Vagina (tissue), 2 donors: ENCODE data around the gene DMD. TPM values are rescaled to one million over a fixed set of nuclear protein-coding genes. Genes with fewer than 3 reads are reported as not detected.

Experiments
- DNase-seq, 2 donors: peaks; one replicate each; pipeline ENCODE4 v3.0.0-alpha.2; 2017; ENCODE audit errors: extremely low spot score in 2 of 2
- H3K27ac ChIP-seq: fragments of 200-600 bp; sonication (generic); one replicate; pipeline ENCODE4 v1.5.1; 2019
- H3K27me3 ChIP-seq: fragments of 200-600 bp; sonication (generic); one replicate; pipeline ENCODE4 v1.5.1; 2019
- H3K36me3 ChIP-seq, 2 donors: fragments of 200-600 bp; sonication (generic); one replicate each; pipeline ENCODE4 v1.5.1; 2017 to 2019
- H3K4me1 ChIP-seq: fragments of 200-600 bp; sonication (generic); one replicate; pipeline ENCODE4 v1.5.1; 2019
- H3K4me3 ChIP-seq, 2 donors: fragments of 200-600 bp; sonication (generic); 1 replicate in 1 of 2; 2 replicates in 1 of 2; pipeline ENCODE4 v1.5.1; 2016 to 2019
- H3K9me3 ChIP-seq: fragments of 200-600 bp; sonication (generic); one replicate; pipeline ENCODE4 v1.5.1; 2019
- CTCF ChIP-seq, 3 experiments: fragments of 450-650 bp in 2 of 3; fragments of 200-600 bp in 1 of 3; sonication (generic) in 1 of 3; IDR thresholded peaks; one replicate each; pipeline ENCODE4 v1.5.1; 2017 to 2019; ENCODE audit warnings: antibody characterized with exemption in 3 of 3, mild to moderate bottlenecking in 2 of 3, moderate library complexity in 2 of 3
- POLR2A ChIP-seq, 2 donors: fragments of 450-650 bp; IDR thresholded peaks; one replicate each; pipeline ENCODE4 v1.6.1; 2017; ENCODE audit warnings: antibody characterized with exemption in 2 of 2, mild to moderate bottlenecking in 2 of 2, moderate library complexity in 2 of 2
- POLR2AphosphoS5 ChIP-seq, 2 donors: sonication (generic); formaldehyde crosslinking; IDR thresholded peaks; one replicate each; pipeline ENCODE4 v1.9.0; 2017; ENCODE audit warnings: antibody characterized with exemption in 2 of 2, mild to moderate bottlenecking in 2 of 2, low read depth in 1 of 2; ENCODE audit not compliant: insufficient read depth in 1 of 2
- intact Hi-C: fragments of 100-400 bp; cut with DNase I; formaldehyde crosslinking; loops from one replicate; pipeline ENCODE4 v1.15.1; 2023
- total RNA-seq: library from RNA; depleted of rRNA; stranded (reverse); fragments of >200 nt; gene quantifications from one replicate; pipeline ENCODE4 v1.2.3, GENCODE V29; 2016

The DMD gene
- total RNA-seq, 1 donor from 2014 or later, result 25.8 TPM

DNA sequence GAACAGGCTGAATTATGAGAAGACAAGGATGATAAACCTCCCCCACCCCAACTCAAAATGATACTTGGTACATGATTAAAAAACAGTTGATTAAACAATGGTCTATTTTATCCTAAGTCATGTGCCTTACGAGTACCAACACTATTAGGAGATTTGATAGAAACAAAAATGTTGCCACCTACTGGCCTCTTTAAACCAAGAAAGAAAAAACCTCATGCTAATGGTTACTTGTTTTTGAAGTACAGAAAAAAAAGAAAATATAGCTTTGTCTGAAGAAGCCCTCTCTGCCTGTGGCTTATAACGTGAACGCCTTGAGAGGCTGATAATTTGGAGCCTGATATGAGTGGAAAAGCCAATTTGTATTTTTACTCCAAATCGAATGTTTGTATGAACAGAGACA lies 538.2 kb downstream of the DMD start:
- intact Hi-C loops, result no loop called here
- H3K36me3 ChIP-seq, result no peaks in the 10 kb centered on the region
- H3K27ac ChIP-seq, result no peak overlapping the region
- no peaks in the 10 kb centered on the region for H3K27me3 ChIP-seq
- H3K4me3 ChIP-seq, result no peak overlapping the region
- no peaks in the 10 kb centered on the region for H3K9me3 ChIP-seq
- H3K4me1 ChIP-seq, result no peaks in the 10 kb centered on the region
- no peak for TF ChIP-seq POLR2AphosphoS5 (IDR thresholded peaks at IDR 0.05; ENCODE audit: insufficient read depth in 1 of 2, low read depth in 1 of 2)
- no peak for TF ChIP-seq CTCF (IDR thresholded peaks at IDR 0.05)
- no peak for TF ChIP-seq POLR2A (IDR thresholded peaks at IDR 0.05)
- DNase-seq, result no peak

GRCh38 chrX:32662516-32662915 lies 548.8 kb downstream of the DMD start:
- no peak for TF ChIP-seq CTCF (IDR thresholded peaks at IDR 0.05)
- no peak for TF ChIP-seq POLR2AphosphoS5 (IDR thresholded peaks at IDR 0.05; ENCODE audit: insufficient read depth in 1 of 2, low read depth in 1 of 2)
- TF ChIP-seq POLR2A (IDR thresholded peaks at IDR 0.05), result no peak
- intact Hi-C loops, result no loop called here
- no peaks in the 10 kb centered on the region for H3K27me3 ChIP-seq
- no peak for DNase-seq
- H3K4me1 ChIP-seq, result no peaks in the 10 kb centered on the region
- no peaks in the 10 kb centered on the region for H3K9me3 ChIP-seq
- H3K4me3 ChIP-seq, result no peak overlapping the region
- H3K27ac ChIP-seq, result no peak overlapping the region
- H3K36me3 ChIP-seq, result no peaks in the 10 kb centered on the region

GRCh38 chrX:32644476-32645245 lies 566.7 kb downstream of the DMD start:
- Histone ChIP-seq H3K4me1 (no peaks in the 10 kb centered on the region), H3K27ac (no peak overlapping the region), H3K27me3 (no peaks in the 10 kb centered on the region), H3K4me3 (no peak overlapping the region), H3K36me3 (no peaks in the 10 kb centered on the region), H3K9me3 (no peaks in the 10 kb centered on the region)
- no peak for DNase-seq
- TF ChIP-seq POLR2A (IDR thresholded peaks at IDR 0.05), result no peak
- no peak for TF ChIP-seq CTCF (IDR thresholded peaks at IDR 0.05)
- no peak for TF ChIP-seq POLR2AphosphoS5 (IDR thresholded peaks at IDR 0.05; ENCODE audit: insufficient read depth in 1 of 2, low read depth in 1 of 2)
- intact Hi-C loops, result no loop called here

GRCh38 chrX:32642283-32642682 lies 569.1 kb downstream of the DMD start:
- intact Hi-C loops, result no loop called here
- H3K36me3 ChIP-seq, result no peaks in the 10 kb centered on the region
- no peaks in the 10 kb centered on the region for H3K9me3 ChIP-seq
- no peak for TF ChIP-seq POLR2A (IDR thresholded peaks at IDR 0.05)
- TF ChIP-seq CTCF (IDR thresholded peaks at IDR 0.05), result no peak
- TF ChIP-seq POLR2AphosphoS5 (IDR thresholded peaks at IDR 0.05; ENCODE audit: insufficient read depth in 1 of 2, low read depth in 1 of 2), result no peak
- H3K4me1 ChIP-seq, result no peaks in the 10 kb centered on the region
- no peak overlapping the region for H3K27ac ChIP-seq
- DNase-seq, result no peak
- no peak overlapping the region for H3K4me3 ChIP-seq
- H3K27me3 ChIP-seq, result no peaks in the 10 kb centered on the region

DNA sequence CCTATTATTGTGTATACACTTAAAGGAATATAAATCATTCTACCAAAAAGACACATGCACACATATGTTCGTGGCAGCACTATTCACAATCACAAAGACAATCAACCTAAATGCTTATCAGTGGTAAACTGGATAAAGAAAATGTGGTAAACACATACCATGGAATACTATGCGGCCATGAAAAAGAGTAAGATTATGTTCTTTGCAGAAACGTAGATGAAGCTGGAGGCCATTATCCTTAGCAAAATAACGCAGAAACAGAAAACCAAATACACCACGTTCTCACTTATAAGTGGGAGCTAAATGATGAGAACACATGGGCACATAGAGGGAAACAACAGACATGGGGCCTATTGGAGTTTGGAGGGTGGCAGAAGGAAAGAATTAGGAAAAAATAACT lies 593.2 kb downstream of the DMD start:
- intact Hi-C loops, result no loop called here

More for the DNA sequence above, 593.2 kb downstream of the DMD start:
- DNase-seq, result no peak
- H3K27ac ChIP-seq, result no peak overlapping the region
- TF ChIP-seq POLR2A (IDR thresholded peaks at IDR 0.05), result no peak
- TF ChIP-seq POLR2AphosphoS5 (IDR thresholded peaks at IDR 0.05; ENCODE audit: insufficient read depth in 1 of 2, low read depth in 1 of 2), result no peak
- no peak for TF ChIP-seq CTCF (IDR thresholded peaks at IDR 0.05)
- no peaks in the 10 kb centered on the region for H3K4me1 ChIP-seq
- H3K4me3 ChIP-seq, result no peak overlapping the region
- H3K9me3 ChIP-seq, result peaks cover 3% of the 10 kb centered on the region
- H3K27me3 ChIP-seq, result no peaks in the 10 kb centered on the region
- no peaks in the 10 kb centered on the region for H3K36me3 ChIP-seq
